Mucosa of descending colon (tissue), 3 donors: ENCODE data around the gene CFAP69. TPM values are rescaled to one million over a fixed set of nuclear protein-coding genes. Genes with fewer than 3 reads are reported as not detected.
"Not testable (repeated sequence)": the region's sequence is repeated elsewhere in the genome, so short reads cannot be mapped to it uniquely, and the experiment has no call there.

Source experiments
- ATAC-seq: fragments of 200-7000 bp; cut with Tn5 transposase; one replicate; pipeline ENCODE4 v1.9.1; 2020; ENCODE audit warnings: mild to moderate bottlenecking, moderate library complexity
- DNase-seq, 3 donors: peaks; one replicate each; pipeline ENCODE4 v3.0.0-alpha.2; 2020
- H3K36me3 ChIP-seq: fragments of 200-600 bp; one replicate; pipeline ENCODE4 v1.8.0; 2021; ENCODE audit warnings: low read depth, mild to moderate bottlenecking
- H3K4me1 ChIP-seq: fragments of 200-600 bp; one replicate; pipeline ENCODE4 v1.8.0; 2021; ENCODE audit warnings: low read depth, mild to moderate bottlenecking
- H3K4me3 ChIP-seq: fragments of 200-600 bp; one replicate; pipeline ENCODE4 v1.8.0; 2021; ENCODE audit warnings: mild to moderate bottlenecking
- H3K9me3 ChIP-seq: fragments of 200-600 bp; one replicate; pipeline ENCODE4 v1.8.0; 2021; ENCODE audit warnings: mild to moderate bottlenecking
- CTCF ChIP-seq: fragments of 200-600 bp; IDR thresholded peaks from one replicate; pipeline ENCODE4 v1.8.0; 2022; ENCODE audit warnings: antibody characterized with exemption, mild to moderate bottlenecking
- intact Hi-C, 2 donors: fragments of 100-400 bp; cut with DNase I in 1 of 2; cut with micrococcal nuclease in 1 of 2; formaldehyde crosslinking; loops; one replicate each; pipeline versions ENCODE4 v1.11.0 to v1.11.1; 2022; cut with DNase I, micrococcal nuclease
- total RNA-seq, 3 donors: library from RNA; stranded (reverse); fragmentation: NEBNext Ultra II Directional in 2 of 3; extraction: Animal tissue kit (Norgen Biotek cat#: 25700) in 2 of 3; gene quantifications; one replicate each; pipeline versions ENCODE4 v1.2.1 to v1.2.4, GENCODE V29; 2021 to 2023
- donor health status: DM: no; HTN: no; CAD: no; lungs with moderate emphysema.
- donor health status: DM: no; HTN: no; CAD: no.
- donor health status: DM: no; HTN: yes; CAD: no.

The CFAP69 gene
- total RNA-seq, 3 donors from 2014 or later = 4.2 to 7.2 (median 4.5) TPM

- intact Hi-C loops = no loop called here
- no peak overlapping the region for H3K4me3 ChIP-seq
- H3K9me3 ChIP-seq = no peaks in the 10 kb centered on the region
- DNase-seq (no peak), ATAC-seq (no peak)
- no peak for TF ChIP-seq CTCF
- H3K4me1 ChIP-seq = peaks cover 2% of the 10 kb centered on the region
- no peaks in the 10 kb centered on the region for H3K36me3 ChIP-seq
Measured at GRCh38 chr7:90248706-90249105, 3.7 kb downstream of the CFAP69 start.

DNA sequence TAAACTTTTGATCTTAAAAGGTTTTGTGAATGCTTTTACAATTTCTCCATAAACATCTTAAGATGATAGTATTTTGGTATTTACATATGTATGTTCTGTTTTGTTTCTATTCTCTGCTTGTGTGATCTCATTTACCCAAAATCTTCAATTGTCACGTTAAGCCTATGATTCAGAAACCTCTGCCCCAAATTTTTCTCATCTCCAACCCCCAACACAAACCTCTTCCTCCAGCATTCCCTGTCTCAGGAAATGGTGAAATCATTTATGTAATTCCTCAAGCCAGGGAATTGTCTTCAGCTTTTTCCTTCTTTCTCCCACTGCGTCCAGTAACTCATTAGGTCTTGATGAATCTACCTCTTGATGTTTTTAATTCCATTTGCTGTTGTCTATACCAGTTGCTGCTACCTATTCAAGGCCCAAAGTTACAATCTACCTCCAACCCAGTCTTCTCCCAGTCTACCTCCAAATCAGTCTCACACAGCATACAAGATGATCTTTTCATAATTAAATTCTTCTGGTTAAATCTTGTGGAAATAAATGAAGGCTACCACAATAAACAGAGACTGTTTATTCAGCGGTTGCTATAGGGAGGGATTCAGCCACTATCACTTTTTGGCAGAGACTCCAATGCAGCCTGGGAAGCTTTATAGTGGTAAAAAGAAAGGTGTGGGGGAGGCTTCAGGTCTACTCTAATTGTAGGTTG is 5.8 kb downstream of the CFAP69 start:
- intact Hi-C loops = no loop called here
- TF ChIP-seq CTCF = no peak
- peak; percentile 25 for ATAC-seq
- Histone ChIP-seq H3K4me1 (no peaks in the 10 kb centered on the region), H3K9me3 (no peaks in the 10 kb centered on the region), H3K36me3 (no peaks in the 10 kb centered on the region), H3K4me3 (no peak overlapping the region)
- DNase-seq = no peak

GRCh38 chr7:90251304-90251635 is 6.3 kb downstream of the CFAP69 start:
- no peak overlapping the region for H3K4me3 ChIP-seq
- H3K9me3 ChIP-seq = no peaks in the 10 kb centered on the region
- intact Hi-C loops = no loop called here
- H3K4me1 ChIP-seq = no peaks in the 10 kb centered on the region
- TF ChIP-seq CTCF = no peak
- no peak for DNase-seq
- no peaks in the 10 kb centered on the region for H3K36me3 ChIP-seq
- no peak for ATAC-seq

DNA sequence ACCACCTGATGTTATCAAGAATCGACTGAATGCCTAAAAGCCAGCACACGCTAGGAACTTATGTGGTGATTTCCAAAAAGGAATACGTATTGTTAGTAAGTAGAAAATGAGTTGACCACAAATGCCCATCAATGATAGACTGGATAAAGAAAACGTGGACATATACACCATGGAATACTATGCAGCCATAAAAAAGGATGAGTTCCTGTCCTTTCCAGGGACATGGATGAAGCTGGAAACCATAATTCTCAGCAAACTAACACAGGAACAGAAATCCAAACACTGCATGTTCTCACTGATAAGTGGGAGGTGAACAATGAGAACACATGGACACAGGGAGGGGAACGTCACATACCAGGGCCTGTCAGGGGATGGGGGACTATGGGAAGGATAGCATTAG is 11.0 kb downstream of the CFAP69 start:
- H3K36me3 ChIP-seq, DNase-seq, H3K4me3 ChIP-seq, ATAC-seq, intact Hi-C loops, H3K9me3 ChIP-seq, H3K4me1 ChIP-seq: not testable (repeated sequence)

- no peak for DNase-seq
- Histone ChIP-seq H3K9me3 (no peaks in the 10 kb centered on the region), H3K36me3 (no peaks in the 10 kb centered on the region), H3K4me1 (no peaks in the 10 kb centered on the region), H3K4me3 (no peak overlapping the region)
- intact Hi-C loops = no loop called here
- ATAC-seq = no peak
- no peak for TF ChIP-seq CTCF
Measured at GRCh38 chr7:90256778-90257177, 11.8 kb downstream of the CFAP69 start.

DNA sequence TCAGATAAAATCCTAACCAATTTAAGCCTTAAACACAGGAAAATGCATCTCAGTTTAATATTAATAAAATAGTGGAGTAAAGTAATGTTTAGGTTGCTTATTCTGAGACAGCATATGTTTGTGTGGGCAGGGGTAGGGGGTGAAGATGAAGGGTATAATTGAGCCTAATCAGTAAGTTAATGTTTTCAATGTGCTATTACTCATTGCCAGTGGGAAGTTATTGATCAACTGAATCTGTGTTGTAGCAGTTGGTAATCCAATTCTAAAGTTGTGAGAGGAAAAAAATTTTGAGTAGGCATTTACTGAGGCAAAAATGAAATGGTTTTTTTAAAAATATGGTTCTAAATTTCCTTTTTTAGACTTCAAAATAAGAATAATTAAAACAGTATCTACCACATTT is 16.5 kb downstream of the CFAP69 start:
- H3K4me3 ChIP-seq = no peak overlapping the region
- no peak for DNase-seq
- H3K9me3 ChIP-seq = no peaks in the 10 kb centered on the region
- no peaks in the 10 kb centered on the region for H3K4me1 ChIP-seq
- no peak for TF ChIP-seq CTCF
- H3K36me3 ChIP-seq = no peaks in the 10 kb centered on the region
- ATAC-seq = no peak
- intact Hi-C loops = loop anchor here (10.0 kb wide), 2 partner anchors 97 to 107 kb away; partner anchors contain the start of gene STEAP1 (in 1 of the 2)
